RPMI7951 (cell line): ENCODE results near the gene MTCL3.
A peak's percentile ranks its signal among the peaks of the same experiment; 100 is the strongest.

Source experiments
- DNase-seq: peaks from one replicate; pipeline ENCODE4 v3.0.0-alpha.2; 2012; ENCODE audit warnings: low read depth

Gene MTCL3

DNA sequence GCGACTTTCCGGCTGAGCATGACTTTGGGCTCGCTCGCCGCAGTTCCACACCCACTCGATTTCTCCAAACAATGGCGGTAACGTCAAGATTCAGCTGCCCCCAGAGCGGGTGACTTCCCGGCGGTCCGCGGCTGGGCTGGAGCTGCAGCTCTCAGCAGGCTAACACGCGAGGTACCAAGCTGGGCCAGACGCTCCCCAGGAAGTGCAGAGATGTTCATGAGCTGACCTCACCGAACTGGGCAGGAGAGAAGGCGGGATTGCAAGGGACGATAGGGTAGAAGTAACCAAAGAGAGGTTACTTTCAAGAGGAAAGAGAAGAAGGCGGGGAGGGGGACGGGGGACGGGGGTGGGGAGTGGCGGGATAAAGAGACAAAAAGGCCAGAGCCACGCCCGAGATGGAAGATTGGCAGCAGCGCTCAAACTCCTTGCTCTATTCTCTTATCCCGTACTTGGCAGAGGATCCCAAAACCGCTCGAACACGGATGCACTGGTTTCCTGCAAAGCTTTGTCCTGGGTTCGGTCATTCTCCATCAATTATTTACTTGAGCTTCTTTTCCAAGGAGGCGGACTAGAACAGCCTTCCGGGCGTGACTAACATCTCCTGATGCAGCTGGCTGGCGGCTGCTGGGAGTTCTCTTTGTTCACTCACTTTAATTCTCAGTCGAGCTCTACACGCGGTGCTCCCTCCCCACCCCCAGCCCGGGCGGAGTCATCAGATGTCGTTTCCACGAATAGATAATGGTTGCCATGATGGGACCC lies at the start of gene MTCL3:
TSS of gene MTCL3 (minus strand) at position 626 of the 759 bp plus-strand sequence.
- DNase-seq, result peak; percentile 49

DNA sequence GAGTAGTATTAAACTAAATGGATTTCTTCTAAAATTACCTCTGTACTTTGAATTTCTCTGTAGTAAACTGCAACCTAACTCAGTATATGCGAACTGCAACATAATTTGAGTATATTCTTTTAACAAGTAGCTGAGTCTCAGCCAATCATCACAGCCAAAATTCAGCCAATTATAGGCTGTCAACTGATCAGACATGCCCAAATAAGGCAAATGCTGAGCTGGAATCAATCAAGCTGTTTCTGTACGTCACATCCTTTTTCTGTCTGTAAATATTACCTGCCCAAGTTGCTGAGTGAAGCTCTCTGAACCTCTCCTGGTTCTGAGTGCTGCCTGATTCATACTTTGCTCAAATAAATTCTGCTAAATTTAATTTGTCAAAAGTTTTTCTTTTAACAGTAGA lies 48.3 kb upstream of the MTCL3 start:
- no peak for DNase-seq

DNA sequence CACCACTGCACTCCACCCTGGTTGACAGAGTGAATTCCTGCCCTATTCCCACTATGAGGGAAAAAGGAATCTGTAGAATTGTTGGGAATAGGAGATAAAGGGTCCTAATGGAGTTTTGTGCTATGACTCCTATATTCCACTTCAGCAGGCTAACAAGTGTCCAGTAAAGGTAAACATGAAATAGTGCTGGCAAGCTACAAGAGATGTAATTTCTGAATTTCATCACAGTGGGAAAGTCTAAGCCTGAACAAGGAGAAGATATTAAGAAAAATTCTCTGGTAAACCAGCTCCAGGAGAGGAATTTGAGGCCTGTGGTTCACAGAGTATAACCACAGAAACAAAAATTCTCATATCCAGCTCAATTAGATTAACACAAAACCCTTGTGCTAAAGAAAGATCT lies 47.5 kb upstream of the MTCL3 start:
- no peak for DNase-seq

DNA sequence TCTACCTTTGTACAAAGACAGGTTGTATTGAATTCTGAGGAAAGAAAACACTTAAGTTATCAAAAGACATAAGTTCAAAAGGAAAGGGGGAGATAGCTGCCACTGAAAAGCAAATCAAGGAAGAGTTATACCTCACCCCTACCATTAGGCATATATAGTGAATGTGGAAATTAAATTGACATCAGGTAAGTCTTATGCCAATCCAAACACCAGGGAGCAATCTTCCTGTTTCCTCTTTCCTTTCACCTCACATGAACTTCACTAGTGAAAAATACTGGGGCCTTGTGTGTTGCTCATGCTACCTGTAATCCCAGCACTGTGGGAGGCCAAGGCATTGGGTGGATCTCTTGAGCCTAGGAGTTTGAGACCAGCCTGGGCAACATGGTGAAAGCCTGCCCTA lies 47.0 kb upstream of the MTCL3 start:
- DNase-seq, result no peak

DNA sequence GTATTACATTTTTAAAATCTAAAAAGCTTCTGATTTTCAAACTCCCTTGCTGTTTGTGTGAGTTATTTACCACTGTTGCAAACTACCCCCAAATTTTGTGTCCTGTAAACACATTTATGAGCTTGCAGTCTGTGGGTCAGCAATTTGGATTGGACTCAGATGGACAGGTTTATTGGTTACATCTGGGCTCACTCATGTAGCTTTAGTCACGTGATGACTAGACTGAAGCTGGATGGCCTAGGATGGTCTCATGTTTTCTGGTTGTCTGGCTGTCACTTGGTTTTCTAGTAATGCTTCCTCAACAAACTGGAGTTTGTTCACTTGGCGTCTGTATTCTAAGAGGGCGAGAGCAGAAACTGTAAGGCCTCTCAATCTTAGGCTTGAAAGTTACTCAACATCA lies 45.6 kb upstream of the MTCL3 start:
- DNase-seq, result no peak

DNA sequence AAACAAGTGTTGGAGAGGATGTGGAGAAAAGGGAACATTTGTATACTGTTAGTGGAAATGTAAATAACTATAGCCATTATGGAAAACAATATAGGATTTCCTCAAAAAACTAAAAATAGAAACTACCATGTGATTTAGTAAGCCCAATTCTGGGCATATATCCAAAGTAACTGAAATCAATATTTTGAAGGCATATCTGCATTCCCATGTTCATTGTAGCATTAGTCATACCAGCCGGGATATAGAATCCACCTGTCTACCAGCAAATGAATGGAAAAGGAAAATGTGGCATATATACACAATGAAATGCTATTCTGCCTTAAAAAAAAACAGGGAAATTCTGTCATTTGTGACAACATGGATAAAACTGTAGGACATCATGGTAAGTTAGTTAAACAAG lies 42.5 kb upstream of the MTCL3 start:
- no peak for DNase-seq

DNA sequence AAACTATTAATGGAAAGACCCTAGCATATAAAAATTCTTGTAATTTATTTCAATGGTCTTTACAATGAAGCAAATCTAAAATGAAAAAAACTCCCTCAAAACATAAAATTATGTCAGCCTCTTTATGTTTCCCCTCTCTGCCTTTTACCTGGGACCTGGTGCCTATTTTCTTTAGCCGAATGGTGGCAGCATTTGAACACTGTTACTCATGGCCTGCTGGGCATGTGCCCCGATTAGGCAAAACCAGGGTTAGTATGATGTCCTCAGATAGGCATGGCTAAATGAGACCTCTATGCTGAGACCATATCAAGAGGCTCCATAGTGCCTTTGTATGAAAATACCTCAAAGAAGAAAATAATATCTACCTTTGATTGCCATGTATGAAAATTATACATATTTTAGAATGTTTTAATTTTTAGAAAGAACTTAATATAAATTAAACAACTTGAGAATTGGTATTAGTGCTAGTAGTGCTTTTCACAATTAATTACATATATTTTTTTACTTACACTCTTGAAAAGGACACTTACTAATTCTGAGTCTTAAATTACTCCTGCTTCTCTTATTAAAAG lies 35.4 kb upstream of the MTCL3 start:
- peak; percentile 32 for DNase-seq

DNA sequence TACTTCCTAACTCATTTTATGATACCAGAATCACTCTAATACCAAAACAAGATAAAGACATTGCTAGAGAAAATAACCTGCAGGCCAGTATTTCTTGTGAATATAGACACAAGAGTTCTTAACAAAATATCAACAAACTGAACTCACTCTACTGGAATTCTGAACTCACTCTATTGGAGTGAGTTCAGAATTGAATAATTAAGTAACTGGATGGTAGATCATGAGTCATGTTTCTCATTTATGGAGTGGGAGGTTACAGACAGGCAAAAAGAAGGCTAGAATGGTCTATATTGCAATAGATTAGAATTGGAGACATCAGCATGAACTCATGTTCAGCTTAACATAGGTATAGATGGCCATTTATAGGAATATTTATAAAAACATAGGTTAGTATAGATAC lies 31.3 kb upstream of the MTCL3 start:
- DNase-seq, result no peak

DNA sequence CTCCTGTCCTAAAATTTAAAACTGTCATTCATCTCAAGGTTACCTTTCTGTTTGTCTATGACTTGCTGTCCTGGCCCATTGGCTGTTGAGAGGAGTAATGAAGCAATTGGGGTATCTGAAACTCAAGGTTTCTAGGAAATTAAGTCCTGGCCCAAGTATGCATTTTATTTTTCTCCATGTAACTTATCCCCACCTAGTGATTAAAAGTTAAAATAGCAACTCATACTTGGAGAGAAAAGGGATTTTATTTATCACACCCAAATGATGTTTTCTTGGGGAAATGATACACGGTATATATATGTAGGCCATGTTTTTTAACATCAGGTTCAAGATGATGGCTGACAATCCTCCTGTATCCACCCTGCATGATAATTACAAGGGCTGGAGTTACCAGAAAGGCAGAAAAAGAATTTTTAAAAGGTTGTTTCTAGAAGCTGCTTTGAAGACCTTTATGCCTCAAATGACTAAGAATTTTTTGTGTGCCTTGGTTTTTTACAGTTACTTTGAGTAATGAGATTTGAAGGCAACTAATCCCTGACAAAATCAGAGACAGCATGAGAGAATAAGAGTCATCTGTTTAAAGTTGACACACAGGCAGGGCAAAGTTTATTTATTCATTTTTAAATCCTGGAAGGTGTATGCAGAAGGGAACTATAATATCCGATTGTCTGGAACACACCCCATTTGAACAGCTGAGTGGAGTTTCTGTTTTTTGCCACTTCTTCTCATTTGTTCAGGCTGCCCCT lies 28.9 kb upstream of the MTCL3 start:
- DNase-seq, result peak; percentile 7

DNA sequence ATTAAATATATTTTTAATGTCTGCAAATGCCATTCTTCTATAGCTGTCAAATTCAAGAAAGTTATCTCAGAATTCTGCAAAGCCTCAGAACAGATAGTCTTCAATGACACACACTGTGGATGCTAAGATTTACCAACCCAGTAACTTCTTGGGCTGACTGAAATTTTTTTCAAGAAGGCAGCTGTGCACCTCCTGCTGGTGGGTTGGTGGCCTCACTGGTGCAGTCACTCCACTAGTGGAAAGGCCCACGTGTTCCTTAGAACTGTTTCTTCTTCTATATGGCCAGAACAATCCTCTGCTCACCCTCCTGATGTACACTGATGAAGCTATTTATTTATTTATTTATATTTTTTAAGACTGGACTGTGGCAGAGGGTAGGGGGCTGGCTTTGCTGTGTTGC lies 28.1 kb upstream of the MTCL3 start:
- peak; percentile 6 for DNase-seq

DNA sequence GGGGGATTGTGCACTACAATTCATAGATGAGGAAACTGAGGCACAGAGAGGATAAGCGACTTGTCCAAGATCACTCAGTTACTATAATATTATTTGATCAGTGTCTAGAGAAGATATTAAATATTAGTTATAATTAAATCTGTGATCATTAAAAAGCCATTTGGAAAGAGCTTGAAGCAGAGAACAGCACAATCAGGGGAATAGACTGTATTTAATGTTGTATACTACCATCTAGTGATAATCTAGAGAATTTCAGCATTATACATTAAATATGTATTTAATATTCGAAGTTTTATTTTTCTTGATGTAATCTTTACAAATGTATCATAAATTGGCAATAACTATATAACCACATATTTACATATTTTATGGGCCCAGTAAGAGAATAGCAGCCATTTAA lies 20.1 kb upstream of the MTCL3 start:
- DNase-seq, result peak; percentile 6

DNA sequence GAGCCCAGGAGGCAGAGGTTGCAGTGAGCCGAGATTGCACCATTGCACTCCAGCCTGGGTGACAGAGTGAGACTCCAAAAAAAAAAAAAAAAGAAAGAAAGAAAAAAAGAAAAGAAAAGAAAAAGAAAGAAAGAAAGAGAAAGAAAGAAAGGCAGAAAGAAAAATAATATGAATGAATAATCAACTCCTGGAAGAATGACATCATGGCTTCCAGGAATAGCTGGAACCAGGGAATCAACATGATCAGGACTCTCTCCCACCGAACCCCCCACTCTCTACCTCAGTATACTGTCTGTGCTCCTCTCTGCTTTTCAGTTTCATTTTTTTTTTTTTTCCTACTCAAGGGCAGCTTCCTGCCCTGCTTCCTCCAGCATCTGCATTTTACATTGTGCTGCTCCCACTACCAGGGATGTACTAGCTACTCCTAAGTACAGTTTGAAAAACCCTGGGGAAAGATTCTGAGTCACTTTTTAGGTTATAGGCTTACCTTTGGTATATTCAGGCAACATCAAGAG lies 19.7 kb upstream of the MTCL3 start:
- peak; percentile 2 for DNase-seq

DNA sequence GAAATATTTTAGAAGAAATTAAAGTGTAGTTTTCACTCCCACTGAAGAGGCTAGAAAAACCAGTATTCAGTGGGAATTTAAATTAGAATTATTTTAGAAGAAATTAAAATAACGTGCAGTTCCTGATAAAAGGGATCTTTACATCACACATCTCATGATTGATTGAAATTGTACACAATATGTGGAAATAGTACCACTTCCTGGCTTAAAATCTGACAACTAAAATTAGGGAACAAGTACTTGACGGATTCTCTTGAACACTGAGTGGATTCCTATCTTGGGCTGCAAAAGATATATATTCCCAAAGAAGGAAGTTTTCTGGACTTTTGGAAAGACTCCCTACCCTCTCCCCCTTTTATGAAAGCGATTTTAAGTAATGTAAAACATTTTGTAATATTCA lies 14.6 kb upstream of the MTCL3 start:
- DNase-seq, result no peak

DNA sequence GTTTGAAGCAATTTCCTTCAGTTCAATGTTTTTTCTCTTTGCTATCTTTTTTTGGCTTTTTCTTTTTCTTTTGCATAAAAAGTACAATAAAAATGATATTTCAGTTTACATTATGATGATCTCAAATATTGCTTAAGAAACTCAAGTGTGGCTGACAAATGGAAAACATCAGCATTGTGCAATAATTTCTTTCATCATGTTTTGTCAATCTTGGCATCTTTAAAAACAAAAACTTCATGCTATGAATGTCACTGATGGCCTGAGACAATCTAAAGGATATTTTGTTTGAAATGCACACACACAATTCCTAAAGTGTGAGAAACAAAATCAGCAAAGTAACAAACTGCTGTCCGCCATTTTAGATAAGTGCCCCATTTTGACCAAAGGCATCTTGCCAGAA lies 13.9 kb upstream of the MTCL3 start:
- DNase-seq, result no peak

DNA sequence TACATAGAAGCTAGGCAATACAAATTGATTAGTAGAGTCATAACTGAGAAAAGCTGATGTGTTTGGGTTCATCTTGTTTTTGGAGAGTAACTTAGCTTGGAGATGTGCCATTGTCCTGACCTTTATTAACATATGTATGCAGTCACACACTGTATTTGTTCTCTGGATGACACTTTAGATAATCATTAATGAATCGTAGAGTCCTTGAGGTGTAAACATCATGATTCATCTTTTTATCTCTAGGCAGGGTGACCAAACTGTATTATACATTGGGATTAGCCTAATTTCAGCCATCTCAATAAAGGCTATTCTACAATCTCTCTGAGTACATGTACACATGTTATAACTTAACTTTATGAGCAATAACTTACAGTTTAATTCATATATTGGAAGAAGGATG lies 3.6 kb upstream of the MTCL3 start:
- no peak for DNase-seq

DNA sequence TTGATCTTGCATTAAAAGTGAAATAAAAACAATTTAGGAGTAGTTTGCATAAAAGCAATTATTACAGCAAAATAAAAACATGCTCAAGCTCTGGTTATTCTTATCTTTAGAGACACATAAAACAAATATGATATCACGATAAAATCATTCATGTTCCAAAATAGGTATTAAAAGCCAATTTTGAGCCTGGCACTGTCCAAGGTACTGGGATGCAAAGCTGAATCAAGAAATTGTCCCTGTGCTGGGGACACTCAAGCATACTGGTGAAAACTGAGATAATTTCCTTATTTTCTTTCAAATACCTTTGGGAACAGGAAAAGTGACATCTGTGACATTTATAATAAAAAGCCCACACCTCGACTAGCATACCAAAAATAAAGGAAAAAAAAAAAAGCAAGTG lies 931 bp upstream of the MTCL3 start:
- DNase-seq, result peak; percentile 31

DNA sequence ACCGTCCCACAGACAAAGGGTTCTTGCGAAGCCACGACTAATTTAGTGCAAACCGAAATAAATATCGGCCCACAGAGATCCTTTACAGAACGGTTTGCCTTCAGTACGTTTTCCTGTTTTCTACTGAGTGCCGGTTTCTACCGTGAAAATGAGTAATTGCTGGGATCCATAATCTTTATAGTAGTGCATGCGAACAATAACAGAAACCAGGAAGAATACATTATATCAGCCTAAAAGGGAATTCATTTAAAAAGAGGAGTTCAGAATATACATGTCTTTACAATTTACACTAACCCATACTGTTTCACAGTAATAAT lies 292 bp upstream of the MTCL3 start:
- no peak for DNase-seq

DNA sequence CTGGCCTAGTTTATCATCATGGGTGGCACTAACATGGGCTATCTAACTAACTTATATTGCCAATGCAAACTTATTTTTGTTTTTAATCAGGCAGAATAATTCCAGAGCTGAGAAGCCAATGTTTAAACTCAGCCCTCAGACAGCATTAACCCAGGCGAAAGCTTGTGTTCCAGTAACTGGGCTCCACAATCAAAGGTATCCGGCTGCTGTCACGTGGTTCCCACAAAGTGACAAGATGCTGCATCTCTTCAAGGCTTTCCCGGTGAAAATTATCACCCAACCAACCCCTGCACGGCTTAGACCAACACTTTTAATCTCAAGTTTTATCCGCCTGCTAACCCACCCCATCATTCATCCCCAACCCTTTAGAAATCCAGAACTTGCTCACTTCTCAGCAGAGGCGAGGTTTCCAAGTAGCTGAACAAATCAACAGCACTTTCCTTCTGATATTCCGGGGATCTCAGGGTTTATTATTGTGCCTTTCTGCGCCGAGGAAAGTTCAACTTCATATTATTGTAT lies 885 bp downstream of the MTCL3 start:
- DNase-seq, result no peak

DNA sequence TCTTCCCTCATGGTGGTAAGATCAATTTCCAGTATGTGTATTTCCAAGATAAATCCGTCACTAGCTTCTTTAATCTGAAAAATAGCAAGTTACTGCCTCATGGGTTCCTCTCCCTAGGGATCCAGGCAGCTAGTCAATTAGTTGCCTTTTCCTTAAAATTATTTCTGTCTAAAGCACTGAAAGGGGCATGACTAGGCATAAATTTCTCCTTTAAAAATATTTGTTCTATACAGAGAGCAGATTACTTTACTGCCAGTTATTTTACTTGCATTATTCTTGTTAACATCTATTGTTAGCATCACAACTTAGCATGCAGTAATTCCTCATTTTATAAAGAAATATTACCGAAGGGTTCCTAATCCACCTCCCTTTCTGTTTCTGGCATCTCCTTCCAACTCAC lies 1.4 kb downstream of the MTCL3 start:
- DNase-seq, result no peak

DNA sequence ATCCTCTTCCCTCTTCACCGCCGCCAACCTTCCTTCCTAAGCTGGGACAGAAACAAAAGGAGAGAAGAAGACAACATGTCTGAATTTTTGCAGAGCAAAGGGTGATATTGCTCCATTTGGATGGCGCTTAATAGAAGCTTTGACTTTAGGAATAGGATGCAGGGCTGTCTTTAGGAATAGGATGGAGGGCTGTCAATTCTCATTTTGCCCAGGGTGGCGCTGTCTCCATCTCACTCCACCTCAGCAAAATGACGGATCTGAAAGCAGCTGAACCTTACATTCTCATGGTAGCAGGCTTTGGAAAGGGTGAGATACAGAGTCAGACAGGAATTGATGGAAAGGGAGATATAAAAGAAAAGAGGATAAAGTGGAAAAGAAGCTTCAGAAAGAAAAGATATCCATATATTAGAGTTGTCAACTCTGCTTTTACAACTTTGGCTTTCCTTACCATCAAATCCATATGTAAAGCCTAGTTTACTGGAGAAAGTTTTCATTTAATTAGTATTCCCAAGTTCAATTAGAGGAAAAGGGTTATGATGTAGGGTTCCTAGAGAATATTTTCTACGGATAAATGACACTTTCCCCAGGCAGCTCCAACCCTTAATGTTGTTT lies 2.4 kb downstream of the MTCL3 start:
- DNase-seq, result peak; percentile 68

DNA sequence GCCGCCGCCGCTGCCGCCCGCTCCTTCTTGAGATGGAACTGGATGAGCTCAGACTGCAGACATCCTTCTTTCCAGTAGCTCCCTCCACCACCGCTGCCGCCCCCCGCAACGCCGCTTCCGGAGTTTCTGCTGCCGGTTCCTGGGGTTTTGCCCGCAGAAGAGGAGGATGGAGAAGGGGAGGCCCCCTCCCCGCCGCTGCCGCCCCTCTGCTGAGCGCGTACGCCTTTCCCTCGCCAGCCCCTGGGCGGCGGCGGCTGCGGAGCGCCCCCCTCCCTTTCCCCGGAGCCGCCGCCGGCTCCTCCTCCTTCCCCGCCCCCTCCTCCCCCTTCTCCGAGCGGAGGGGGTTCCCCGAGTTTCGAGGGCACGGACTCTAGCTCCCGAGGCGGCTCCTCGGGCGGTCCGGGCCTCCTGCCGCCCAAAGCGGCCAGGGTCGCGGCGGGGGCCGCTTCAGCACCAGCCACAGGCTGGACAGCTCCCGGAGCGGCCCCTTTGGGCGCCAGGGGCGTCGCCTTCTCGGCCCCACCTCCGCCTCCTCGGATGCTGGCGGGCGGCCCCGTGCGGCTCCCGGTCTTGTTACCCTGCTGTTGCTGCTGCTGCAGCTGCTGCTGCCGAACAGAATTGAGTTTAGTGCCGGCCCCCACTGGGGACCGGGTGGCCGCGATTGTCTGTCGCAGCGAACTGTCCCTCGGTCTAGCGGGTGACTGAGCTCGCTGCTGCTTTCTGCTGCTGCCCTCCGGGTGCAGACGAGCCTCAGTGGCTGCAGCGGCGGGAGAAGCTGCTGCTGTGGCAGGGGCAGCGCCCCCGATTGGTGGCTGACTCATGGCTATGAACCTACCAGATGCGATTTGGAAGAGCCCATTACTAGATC lies 3.1 kb downstream of the MTCL3 start:
- peak; percentile 76 for DNase-seq
